ENCODE data around the gene DTD1. TPM values are rescaled to one million over a fixed set of nuclear protein-coding genes. Genes with fewer than 3 reads are reported as not detected.

DTD1 gene
- total RNA-seq, 1 donor from 2014 or later: 68.2 TPM

- Mint-ChIP-seq H3K27me3 (ENCODE audit: low read depth) (no peaks in the 10 kb centered on the region), H3K9me3 (peaks cover 2% of the 10 kb centered on the region), H3K27ac (ENCODE audit: unreplicated experiment) (no peak overlapping the region), H3K36me3 (ENCODE audit: low read depth) (peaks cover 20% of the 10 kb centered on the region), H3K4me1 (peaks cover 16% of the 10 kb centered on the region), H3K4me3 (peak overlapping the region; percentile 27)
- no peak for DNase-seq (ENCODE audit: low read depth, low spot score)
- TF ChIP-seq CTCF (conservative IDR thresholded peaks at IDR 0.05): no peak
Observed at GRCh38 chr20:18571578-18571977, 16.3 kb upstream of the DTD1 start.

- Mint-ChIP-seq H3K9me3 (no peaks in the 10 kb centered on the region), H3K4me3 (no peak overlapping the region), H3K4me1 (no peaks in the 10 kb centered on the region), H3K27ac (ENCODE audit: unreplicated experiment) (no peak overlapping the region), H3K27me3 (ENCODE audit: low read depth) (no peaks in the 10 kb centered on the region), H3K36me3 (ENCODE audit: low read depth) (no peaks in the 10 kb centered on the region)
- DNase-seq (ENCODE audit: low read depth, low spot score): no peak
- TF ChIP-seq CTCF (conservative IDR thresholded peaks at IDR 0.05): no peak
Observed at GRCh38 chr20:18577942-18578341, 9.9 kb upstream of the DTD1 start.

- H3K4me1 Mint-ChIP-seq: no peaks in the 10 kb centered on the region
- no peaks in the 10 kb centered on the region for H3K9me3 Mint-ChIP-seq
- H3K36me3 Mint-ChIP-seq (ENCODE audit: low read depth): no peaks in the 10 kb centered on the region
- H3K27me3 Mint-ChIP-seq (ENCODE audit: low read depth): no peaks in the 10 kb centered on the region
- TF ChIP-seq CTCF (conservative IDR thresholded peaks at IDR 0.05): no peak
- no peak for DNase-seq (ENCODE audit: low read depth, low spot score)
- H3K4me3 Mint-ChIP-seq: no peak overlapping the region
- no peak overlapping the region for H3K27ac Mint-ChIP-seq (ENCODE audit: unreplicated experiment)
Observed at GRCh38 chr20:18578581-18578980, 9.3 kb upstream of the DTD1 start.

GRCh38 chr20:18580012-18580411 lies 7.8 kb upstream of the DTD1 start:
- no peaks in the 10 kb centered on the region for H3K4me1 Mint-ChIP-seq
- no peak overlapping the region for H3K4me3 Mint-ChIP-seq
- no peaks in the 10 kb centered on the region for H3K36me3 Mint-ChIP-seq (ENCODE audit: low read depth)
- H3K9me3 Mint-ChIP-seq: no peaks in the 10 kb centered on the region
- no peaks in the 10 kb centered on the region for H3K27me3 Mint-ChIP-seq (ENCODE audit: low read depth)
- TF ChIP-seq CTCF (conservative IDR thresholded peaks at IDR 0.05): no peak
- no peak for DNase-seq (ENCODE audit: low read depth, low spot score)
- no peak overlapping the region for H3K27ac Mint-ChIP-seq (ENCODE audit: unreplicated experiment)

- no peak for DNase-seq (ENCODE audit: low read depth, low spot score)
- no peaks in the 10 kb centered on the region for H3K27me3 Mint-ChIP-seq (ENCODE audit: low read depth)
- peaks cover 27% of the 10 kb centered on the region for H3K4me1 Mint-ChIP-seq
- H3K27ac Mint-ChIP-seq (ENCODE audit: unreplicated experiment): no peak overlapping the region
- peak overlapping the region; percentile 58 for H3K4me3 Mint-ChIP-seq
- H3K36me3 Mint-ChIP-seq (ENCODE audit: low read depth): peaks cover 2% of the 10 kb centered on the region
- peaks cover 2% of the 10 kb centered on the region for H3K9me3 Mint-ChIP-seq
- TF ChIP-seq CTCF (conservative IDR thresholded peaks at IDR 0.05): no peak
Observed at GRCh38 chr20:18585134-18585533, 2.7 kb upstream of the DTD1 start.

- Mint-ChIP-seq H3K9me3 (peaks cover 2% of the 10 kb centered on the region), H3K27me3 (ENCODE audit: low read depth) (no peaks in the 10 kb centered on the region), H3K36me3 (ENCODE audit: low read depth) (peaks cover 2% of the 10 kb centered on the region), H3K4me1 (peaks cover 27% of the 10 kb centered on the region), H3K4me3 (peak overlapping the region; percentile 90), H3K27ac (ENCODE audit: unreplicated experiment) (peak overlapping the region; percentile 91)
- TF ChIP-seq CTCF (conservative IDR thresholded peaks at IDR 0.05): no peak
- no peak for DNase-seq (ENCODE audit: low read depth, low spot score)
Observed at GRCh38 chr20:18588574-18588933, 700 bp downstream of the DTD1 start.

Measured in neural crest cell (in vitro differentiated cells).